Stimulated activated CD8-positive, alpha-beta memory T cell treated with anti-CD3 and anti-CD28 coated beads, Interleukin-15, amount 100 ng/mL, for 24 hours (primary cell): ENCODE data around the gene CRTC2.
"Not testable (repeated sequence)": the region's sequence is repeated elsewhere in the genome, so short reads cannot be mapped to it uniquely, and the experiment has no call there.

Experiments used
- DNase-seq: peaks from one replicate; pipeline ENCODE4 v3.0.0-alpha.2; 2020; ENCODE audit warnings: low read depth

The CRTC2 gene

GRCh38 chr1:153958111-153958960 is at the start of gene CRTC2:
Gene CRTC2, minus strand, starts transcription at chr1:153958612. Its CDS starts 115 bp downstream, at chr1:153958497.
- DNase-seq: peak; percentile 81

- DNase-seq: no peak
Measured at GRCh38 chr1:154006136-154006535, 47.7 kb upstream of the CRTC2 start.

GRCh38 chr1:154000420-154000819 is 42.0 kb upstream of the CRTC2 start:
- no peak for DNase-seq

- DNase-seq: not testable (repeated sequence)
Measured at GRCh38 chr1:153996882-153997281, 38.5 kb upstream of the CRTC2 start.

- DNase-seq: no peak
Measured at GRCh38 chr1:153995640-153996039, 37.2 kb upstream of the CRTC2 start.

GRCh38 chr1:153995202-153995601 is 36.8 kb upstream of the CRTC2 start:
- no peak for DNase-seq

GRCh38 chr1:153991806-153992205 is 33.4 kb upstream of the CRTC2 start:
- no peak for DNase-seq

GRCh38 chr1:153991151-153991630 is 32.8 kb upstream of the CRTC2 start:
- no peak for DNase-seq

GRCh38 chr1:153990468-153991150 is 32.2 kb upstream of the CRTC2 start, which contains the start of gene RPS27:
Gene RPS27, plus strand, starts transcription at chr1:153990762. Its CDS starts 35 bp downstream, at chr1:153990797.
- no peak for DNase-seq

GRCh38 chr1:153987621-153988020 is 29.2 kb upstream of the CRTC2 start:
- DNase-seq: no peak

GRCh38 chr1:153985941-153986761 is 27.7 kb upstream of the CRTC2 start, which contains the start of gene RAB13:
Gene RAB13, minus strand, starts transcription at chr1:153986339. Its CDS starts 103 bp downstream, at chr1:153986236.
- DNase-seq: no peak

GRCh38 chr1:153985341-153985912 is 27.0 kb upstream of the CRTC2 start:
- no peak for DNase-seq

GRCh38 chr1:153984123-153984894 is 25.9 kb upstream of the CRTC2 start:
- DNase-seq: no peak

GRCh38 chr1:153981735-153982134 is 23.3 kb upstream of the CRTC2 start:
- not testable (repeated sequence) for DNase-seq

GRCh38 chr1:153979091-153979490 is 20.7 kb upstream of the CRTC2 start:
- not testable (repeated sequence) for DNase-seq

GRCh38 chr1:153978274-153978909 is 20.0 kb upstream of the CRTC2 start:
- no peak for DNase-seq

GRCh38 chr1:153977250-153978240 is 19.1 kb upstream of the CRTC2 start, which contains the start of gene JTB:
Gene JTB, minus strand, starts transcription at chr1:153977674. Its CDS starts 422 bp downstream, at chr1:153977252.
- no peak for DNase-seq

GRCh38 chr1:153976819-153977249 is 18.4 kb upstream of the CRTC2 start:
- no peak for DNase-seq

GRCh38 chr1:153973525-153973924 is 15.1 kb upstream of the CRTC2 start:
- DNase-seq: no peak
